ENCODE data around the gene TOR4A. TPM values are rescaled to one million over a fixed set of nuclear protein-coding genes. Genes with fewer than 3 reads are reported as not detected.
A peak's percentile ranks its signal among the peaks of the same experiment; 100 is the strongest.
"Not testable (repeated sequence)": the region's sequence is repeated elsewhere in the genome, so short reads cannot be mapped to it uniquely, and the experiment has no call there.

Gene TOR4A
- total and polyA plus RNA-seq, 7 donors: 3.8 to 33.0 (median 4.3) TPM

GRCh38 chr9:137240318-137240840 lies 37.1 kb upstream of the TOR4A start:
- intact Hi-C loops (cut with DNase I): loop anchor here (2.0 kb wide), 3 partner anchors 14 to 40 kb away; partner anchors contain the start of genes NELFB, RNF208 and TPRN
- Histone ChIP-seq H3K27me3 (peaks cover 0 to 2% (median 0%) of the 10 kb centered on the region in 3 donors), H3K4me1 (peaks cover 2 to 75% (median 58%) of the 10 kb centered on the region in 4 donors), H3K9me3 (no peaks in the 10 kb centered on the region), H3K27ac (peak overlapping the region; percentile 98 to 100 (median 98)), H3K36me3 (peaks cover 4 to 19% (median 15%) of the 10 kb centered on the region in 4 donors), H3K4me3 (peak overlapping the region; percentile 63 to 90 (median 78))
- TF ChIP-seq EP300 (IDR thresholded peaks at IDR 0.05) (no peak), POLR2A (IDR thresholded peaks at IDR 0.05) (peak in 1 of 2 donors; percentile 22), POLR2AphosphoS5 (IDR thresholded peaks at IDR 0.05) (peak in 3 of 4 donors; percentile 17 to 38 (median 22)), CTCF (IDR thresholded peaks at IDR 0.05) (no peak)
- WGBS, 2 donors: 0% methylated on average over 58 of the region's 58 CpGs
- peak; percentile 92 for DNase-seq

GRCh38 chr9:137240841-137241489 lies 36.6 kb upstream of the TOR4A start, which contains the start of gene TUBB4B:
Gene TUBB4B, plus strand, starts transcription at chr9:137241287. Its CDS starts 74 bp downstream, at chr9:137241361.
- 0 to 1% methylated on average over 67 of the region's 67 CpGs for WGBS, 2 donors
- Histone ChIP-seq H3K4me3 (peak within 1 kb of the TSS; percentile 79 to 90 (median 86)), H3K4me1 (peaks cover 2 to 69% (median 54%) of the 10 kb centered on the region in 4 donors), H3K27ac (peak within 1 kb of the TSS; percentile 98 to 100 (median 98)), H3K36me3 (peaks cover 4 to 19% (median 15%) of the 10 kb centered on the region in 4 donors), H3K9me3 (no peaks in the 10 kb centered on the region), H3K27me3 (no peaks in the 10 kb centered on the region)
- intact Hi-C loops (cut with DNase I): loop anchor here (2.0 kb wide), 3 partner anchors 14 to 40 kb away; partner anchors contain the start of genes NELFB, RNF208 and TPRN
- peak; percentile 100 for DNase-seq
- no peak for TF ChIP-seq EP300 (IDR thresholded peaks at IDR 0.05)
- TF ChIP-seq CTCF (IDR thresholded peaks at IDR 0.05): no peak
- TF ChIP-seq POLR2A (IDR thresholded peaks at IDR 0.05): peak; percentile 100
- peak; percentile 100 for TF ChIP-seq POLR2AphosphoS5 (IDR thresholded peaks at IDR 0.05)

GRCh38 chr9:137241490-137242268 lies 35.8 kb upstream of the TOR4A start:
- Histone ChIP-seq H3K4me3 (peak overlapping the region; percentile 68 to 88 (median 80)), H3K36me3 (peaks cover 4 to 19% (median 15%) of the 10 kb centered on the region in 4 donors), H3K4me1 (peaks cover 2 to 62% (median 46%) of the 10 kb centered on the region in 4 donors), H3K27me3 (no peaks in the 10 kb centered on the region), H3K9me3 (no peaks in the 10 kb centered on the region), H3K27ac (peak overlapping the region; percentile 92 to 97 (median 92))
- peak; percentile 86 for DNase-seq
- TF ChIP-seq POLR2AphosphoS5 (IDR thresholded peaks at IDR 0.05): peak in 3 of 4 donors; percentile 3 to 29 (median 10)
- no peak for TF ChIP-seq EP300 (IDR thresholded peaks at IDR 0.05)
- no peak for TF ChIP-seq POLR2A (IDR thresholded peaks at IDR 0.05)
- 1 to 3% methylated on average over 83 of the region's 83 CpGs for WGBS, 2 donors
- intact Hi-C loops (cut with DNase I): loop anchor here (2.0 kb wide), 3 partner anchors 13 to 41 kb away; partner anchors contain the start of genes NELFB, RNF208 and TPRN

- intact Hi-C loops (cut with DNase I): no loop called here
- no peak for DNase-seq
- H3K36me3 ChIP-seq: peaks cover 4 to 19% (median 15%) of the 10 kb centered on the region in 4 donors
- TF ChIP-seq POLR2A (IDR thresholded peaks at IDR 0.05) (no peak), EP300 (IDR thresholded peaks at IDR 0.05) (no peak), CTCF (IDR thresholded peaks at IDR 0.05) (no peak)
- WGBS, 2 donors: 31 to 72% methylated on average over 36 of the region's 36 CpGs
- H3K4me3 ChIP-seq: peak overlapping the region; percentile 68 to 88 (median 80)
- H3K9me3 ChIP-seq: no peaks in the 10 kb centered on the region
- no peaks in the 10 kb centered on the region for H3K27me3 ChIP-seq
- peaks cover 2 to 54% (median 41%) of the 10 kb centered on the region in 4 donors for H3K4me1 ChIP-seq
- H3K27ac ChIP-seq: peak overlapping the region; percentile 92 to 97 (median 92)
Measured at GRCh38 chr9:137242269-137243203, 35.0 kb upstream of the TOR4A start.

GRCh38 chr9:137243266-137243625 lies 34.3 kb upstream of the TOR4A start:
- intact Hi-C loops (cut with DNase I); H3K27ac ChIP-seq; H3K4me3 ChIP-seq; DNase-seq; H3K9me3 ChIP-seq; H3K27me3 ChIP-seq: not testable (repeated sequence)
- H3K36me3 ChIP-seq: peaks cover 4 to 19% (median 15%) of the 10 kb centered on the region in 4 donors
- 63 to 88% methylated on average over 18 of the region's 18 CpGs for WGBS, 2 donors
- H3K4me1 ChIP-seq: peaks cover 2 to 53% (median 38%) of the 10 kb centered on the region in 4 donors
